ENCODE results near the gene GDPD3. TPM values are rescaled to one million over a fixed set of nuclear protein-coding genes. Genes with fewer than 3 reads are reported as not detected.
"Not testable (repeated sequence)": the region's sequence is repeated elsewhere in the genome, so short reads cannot be mapped to it uniquely, and the experiment has no call there.

GDPD3 gene
- total and polyA plus RNA-seq, 4 experiments from 2014 or later: 0.25 to 37.2 (median 31.5) TPM; not detected in 1

DNA sequence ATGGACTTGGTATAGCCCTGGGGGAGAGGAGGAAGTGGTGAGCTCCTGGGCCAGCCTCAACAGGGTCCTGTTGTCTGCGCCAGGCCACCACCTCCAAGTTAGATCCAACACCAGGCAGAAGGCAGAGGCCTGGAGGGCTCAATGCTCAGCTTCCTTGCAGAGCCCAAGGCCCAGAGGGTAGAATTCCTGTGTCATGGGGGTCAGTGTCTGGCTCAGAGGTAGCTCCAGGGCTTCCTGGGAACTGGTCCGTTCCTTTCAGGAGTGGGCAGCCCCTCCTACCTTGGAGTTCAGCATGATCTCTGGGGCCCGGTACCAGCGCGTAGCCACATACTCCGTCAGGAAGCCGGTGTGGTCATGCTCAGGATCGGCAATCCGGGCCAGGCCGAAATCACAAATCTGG lies 4.4 kb upstream of the GDPD3 start:
- H3K4me1 Mint-ChIP-seq: peaks cover 17 to 52% (median 38%) of the 10 kb centered on the region in 4 donors
- H3K27me3 Mint-ChIP-seq: no peaks in the 10 kb centered on the region
- Histone ChIP-seq H3K27ac (ENCODE audit: low read depth, low read length) (no peak overlapping the region), H3K36me3 (ENCODE audit: insufficient read depth, low read length) (peaks cover 18% of the 10 kb centered on the region), H3K27me3 (ENCODE audit: insufficient read depth, low read length) (no peaks in the 10 kb centered on the region), H3K4me1 (ENCODE audit: insufficient read depth, low read length) (peaks cover 47% of the 10 kb centered on the region), H3K9me3 (ENCODE audit: control insufficient read depth in 1 of 2, low read length in 2 of 2) (no peaks in the 10 kb centered on the region), H3K4me3 (ENCODE audit: low read length in 2 of 2) (no peak overlapping the region)
- intact Hi-C loops (cut with micrococcal nuclease): no loop called here
- CTCF ChIA-PET (ENCODE audit: partially characterized antibody): interaction anchor here (0.6 to 1.1 kb wide), 2 partner anchors 23 to 26 kb away, joined by 3 read pairs; partner anchors contain the start of gene TBX6
- H3K4me3 Mint-ChIP-seq: no peak overlapping the region
- no peaks in the 10 kb centered on the region for H3K9me3 Mint-ChIP-seq
- no peak for DNase-seq
- H3K36me3 Mint-ChIP-seq: peaks cover 8 to 28% of the 10 kb centered on the region in 2 donors
- H3K27ac Mint-ChIP-seq: peak overlapping the region in 1 of 7 donors; percentile 22
- POLR2A ChIA-PET (ENCODE audit: partially characterized antibody): interaction anchor here (0.6 to 9.9 kb wide), 3 partner anchors 25 to 143 kb away, joined by 3 to 120 read pairs (median 6); partner anchors contain the start of gene CORO1A

DNA sequence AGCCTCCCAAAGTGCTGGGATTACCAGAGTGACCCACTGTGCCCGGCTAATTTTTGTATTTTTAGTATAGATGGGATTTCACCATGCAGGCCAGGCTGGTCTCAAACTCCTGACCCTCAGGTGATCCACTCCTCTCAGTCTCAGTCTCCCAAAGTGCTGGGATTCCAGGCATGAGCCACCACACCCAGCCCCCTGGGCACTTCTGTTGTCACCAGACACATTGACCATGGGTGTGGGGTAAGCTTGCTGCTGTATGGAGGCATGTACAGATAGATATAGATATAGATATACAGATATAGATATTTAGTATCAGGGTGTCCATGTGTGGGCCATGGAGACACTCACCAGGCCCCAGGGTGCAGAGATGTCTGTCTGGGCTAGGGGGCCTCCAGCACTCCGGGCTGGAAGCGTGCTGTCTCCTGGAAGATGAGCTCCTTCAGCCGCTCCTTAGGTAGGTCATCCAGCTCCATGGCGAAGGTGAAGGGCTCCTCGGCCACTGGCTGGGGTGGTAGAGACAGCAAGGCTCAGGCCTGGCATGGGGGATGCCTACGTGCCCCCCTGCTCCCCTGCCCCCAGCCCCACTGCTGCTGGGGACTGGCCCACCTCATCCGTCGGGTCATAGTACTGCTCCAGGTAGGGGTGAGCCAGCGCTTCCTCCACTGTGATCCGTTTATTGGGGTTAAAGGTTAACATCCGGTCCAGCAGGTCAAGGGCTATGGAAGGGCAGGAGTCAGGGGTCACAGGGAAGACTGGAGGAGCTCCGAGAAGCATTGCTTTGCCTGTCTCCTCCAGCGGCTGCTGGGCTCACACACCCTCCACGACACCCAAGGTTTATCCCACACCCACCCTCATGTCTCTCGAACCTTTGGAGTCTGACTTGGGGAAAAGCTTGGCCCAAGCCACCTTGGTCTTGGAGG lies 3.2 kb upstream of the GDPD3 start:
- Histone ChIP-seq H3K4me3 (ENCODE audit: low read length in 2 of 2) (no peak overlapping the region), H3K27ac (ENCODE audit: low read depth, low read length) (no peak overlapping the region), H3K27me3 (ENCODE audit: insufficient read depth, low read length) (no peaks in the 10 kb centered on the region), H3K9me3 (ENCODE audit: control insufficient read depth in 1 of 2, low read length in 2 of 2) (no peaks in the 10 kb centered on the region), H3K36me3 (ENCODE audit: insufficient read depth, low read length) (peaks cover 18% of the 10 kb centered on the region), H3K4me1 (ENCODE audit: insufficient read depth, low read length) (peaks cover 37% of the 10 kb centered on the region)
- H3K27ac Mint-ChIP-seq: peak overlapping the region in 1 of 7 donors; percentile 52
- peaks cover 15 to 40% (median 31%) of the 10 kb centered on the region in 4 donors for H3K4me1 Mint-ChIP-seq
- no peak overlapping the region for H3K4me3 Mint-ChIP-seq
- ChIA-PET POLR2A (ENCODE audit: partially characterized antibody) (interaction anchor here (1.0 to 9.9 kb wide), 5 partner anchors 21 to 68 kb away, joined by 3 to 120 read pairs (median 6); partner anchors contain the start of genes CORO1A, TBX6 and YPEL3), CTCF (ENCODE audit: partially characterized antibody) (interaction anchor here (1.2 kb wide), 1 partner anchor 13 kb away, joined by 4 read pairs; no protein-coding TSS in a partner anchor)
- no peaks in the 10 kb centered on the region for H3K27me3 Mint-ChIP-seq
- H3K36me3 Mint-ChIP-seq: peaks cover 8 to 23% of the 10 kb centered on the region in 2 donors
- H3K9me3 Mint-ChIP-seq: no peaks in the 10 kb centered on the region
- DNase-seq: no peak
- intact Hi-C loops (cut with micrococcal nuclease): no loop called here

DNA sequence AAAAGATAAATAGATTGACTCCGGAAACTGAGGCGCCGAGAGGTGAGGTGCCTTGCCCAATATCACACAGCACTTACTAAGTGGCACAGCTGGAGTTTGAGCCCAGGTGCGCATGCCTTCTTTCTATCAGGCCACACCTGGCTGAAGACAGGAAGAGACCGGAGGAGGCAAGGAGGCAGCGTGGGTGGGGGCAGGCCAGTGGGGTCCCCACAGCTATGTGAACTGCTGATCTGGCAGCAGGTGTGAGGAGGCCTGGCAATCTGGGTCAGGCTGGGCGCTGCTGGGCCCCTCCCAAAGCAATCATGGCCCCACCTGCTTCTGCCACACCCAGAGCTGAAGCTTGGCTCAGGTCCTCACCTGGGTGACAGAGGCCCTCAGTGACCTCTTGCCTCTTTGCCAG lies 1.9 kb upstream of the GDPD3 start:
- Histone ChIP-seq H3K4me3 (ENCODE audit: low read length in 2 of 2) (no peak overlapping the region), H3K9me3 (ENCODE audit: control insufficient read depth in 1 of 2, low read length in 2 of 2) (no peaks in the 10 kb centered on the region), H3K36me3 (ENCODE audit: insufficient read depth, low read length) (peaks cover 24% of the 10 kb centered on the region), H3K27ac (ENCODE audit: low read depth, low read length) (peak overlapping the region; percentile 19), H3K4me1 (ENCODE audit: insufficient read depth, low read length) (peaks cover 27% of the 10 kb centered on the region), H3K27me3 (ENCODE audit: insufficient read depth, low read length) (no peaks in the 10 kb centered on the region)
- Mint-ChIP-seq H3K4me3 (peak overlapping the region in 7 of 8 donors; percentile 19 to 60 (median 49)), H3K9me3 (no peaks in the 10 kb centered on the region), H3K27me3 (no peaks in the 10 kb centered on the region), H3K27ac (peak overlapping the region; percentile 57 to 90 (median 78)), H3K4me1 (peaks cover 11 to 31% (median 23%) of the 10 kb centered on the region in 4 donors), H3K36me3 (peaks cover 15 to 27% of the 10 kb centered on the region in 2 donors)
- DNase-seq: peak in 3 of 5 donors; percentile 18 to 51 (median 22)
- POLR2A ChIA-PET (ENCODE audit: partially characterized antibody): interaction anchor here (0.7 to 9.9 kb wide), 9 partner anchors 8 to 540 kb away, joined by 3 to 120 read pairs (median 6); partner anchors contain the start of genes ALDOA, CORO1A, MAPK3 and SEPHS2
- intact Hi-C loops (cut with micrococcal nuclease): no loop called here
- CTCF ChIA-PET (ENCODE audit: partially characterized antibody): interaction anchor here (0.7 to 2.0 kb wide), 7 partner anchors 10 to 303 kb away, joined by 3 to 7 read pairs (median 3); partner anchors contain the start of gene TBX6

DNA sequence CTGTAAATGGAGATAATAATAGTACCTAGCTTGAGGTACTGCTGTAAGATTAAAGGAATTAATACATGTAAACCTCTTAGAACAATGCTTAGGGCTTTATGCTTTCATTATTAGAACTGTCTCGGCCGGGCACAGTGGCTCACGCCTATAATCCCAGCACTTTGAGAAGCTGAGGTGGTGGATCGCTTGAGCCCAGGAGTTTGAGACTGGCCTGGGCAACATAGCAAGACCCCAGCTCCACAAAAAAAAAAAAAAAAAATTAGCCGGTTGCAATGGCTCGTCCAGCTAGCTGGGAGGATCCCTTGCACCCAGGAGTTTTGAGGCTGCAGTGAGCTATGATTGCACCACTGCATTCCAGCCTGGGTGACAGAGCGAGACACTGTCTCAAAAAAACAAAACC lies 1.5 kb upstream of the GDPD3 start:
- H3K27me3 ChIP-seq (ENCODE audit: insufficient read depth, low read length); H3K9me3 Mint-ChIP-seq; H3K4me3 ChIP-seq (ENCODE audit: low read length in 2 of 2); DNase-seq; H3K27me3 Mint-ChIP-seq; H3K9me3 ChIP-seq (ENCODE audit: control insufficient read depth in 1 of 2, low read length in 2 of 2); intact Hi-C loops (cut with micrococcal nuclease): not testable (repeated sequence)
- Histone ChIP-seq H3K36me3 (ENCODE audit: insufficient read depth, low read length) (peaks cover 24% of the 10 kb centered on the region), H3K27ac (ENCODE audit: low read depth, low read length) (peak overlapping the region; percentile 19), H3K4me1 (ENCODE audit: insufficient read depth, low read length) (peaks cover 27% of the 10 kb centered on the region)
- ChIA-PET POLR2A (ENCODE audit: partially characterized antibody) (interaction anchor here (0.7 to 9.9 kb wide), 9 partner anchors 8 to 540 kb away, joined by 3 to 120 read pairs (median 6); partner anchors contain the start of genes ALDOA, CORO1A, MAPK3 and SEPHS2), CTCF (ENCODE audit: partially characterized antibody) (interaction anchor here (1.0 to 2.0 kb wide), 5 partner anchors 10 to 303 kb away, joined by 3 to 7 read pairs (median 3); no protein-coding TSS in a partner anchor)
- H3K4me3 Mint-ChIP-seq: peak overlapping the region in 7 of 8 donors; percentile 19 to 60 (median 49)
- peaks cover 15 to 27% of the 10 kb centered on the region in 2 donors for H3K36me3 Mint-ChIP-seq
- H3K27ac Mint-ChIP-seq: peak overlapping the region; percentile 57 to 90 (median 78)
- peaks cover 11 to 30% (median 22%) of the 10 kb centered on the region in 4 donors for H3K4me1 Mint-ChIP-seq

DNA sequence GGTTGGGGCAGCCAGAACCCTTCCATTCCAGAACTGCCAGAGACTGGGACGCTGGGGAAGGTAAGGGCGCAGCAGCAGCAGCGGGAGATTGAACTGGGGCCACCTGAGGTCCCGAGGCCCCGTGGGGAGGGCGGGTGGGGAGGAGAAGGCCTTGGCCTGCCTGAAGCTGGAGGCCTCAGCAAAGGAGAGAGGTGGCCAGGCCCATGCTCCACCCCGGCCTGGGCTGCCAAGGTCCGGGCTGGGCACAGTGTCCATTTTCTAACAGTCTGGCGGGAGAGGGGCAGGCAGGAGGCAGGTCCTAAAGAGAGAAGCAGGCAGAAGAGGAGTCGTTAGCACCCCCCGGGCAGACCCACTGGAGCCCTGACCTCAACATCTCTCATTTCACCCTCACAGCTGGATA lies 1.1 kb upstream of the GDPD3 start:
- DNase-seq: no peak
- H3K4me3 ChIP-seq (ENCODE audit: low read length in 2 of 2): no peak overlapping the region
- Mint-ChIP-seq H3K9me3 (no peaks in the 10 kb centered on the region), H3K36me3 (peaks cover 13 to 22% of the 10 kb centered on the region in 2 donors), H3K27ac (peak overlapping the region in 5 of 7 donors; percentile 68 to 90 (median 84)), H3K4me1 (peaks cover 11 to 26% (median 20%) of the 10 kb centered on the region in 4 donors), H3K27me3 (no peaks in the 10 kb centered on the region), H3K4me3 (peak overlapping the region in 2 of 8 donors; percentile 38 to 71)
- ChIA-PET POLR2A (ENCODE audit: partially characterized antibody) (interaction anchor here (0.9 to 9.9 kb wide), 5 partner anchors 9 to 331 kb away, joined by 3 to 120 read pairs (median 6); partner anchors contain the start of genes CORO1A, MAPK3, SEPHS2 and YPEL3), CTCF (ENCODE audit: partially characterized antibody) (interaction anchor here (1.0 to 2.0 kb wide), 4 partner anchors 9 to 295 kb away, joined by 3 to 7 read pairs (median 4); no protein-coding TSS in a partner anchor)
- intact Hi-C loops (cut with micrococcal nuclease): no loop called here
- H3K36me3 ChIP-seq (ENCODE audit: insufficient read depth, low read length): peaks cover 24% of the 10 kb centered on the region
- H3K9me3 ChIP-seq (ENCODE audit: control insufficient read depth in 1 of 2, low read length in 2 of 2): no peaks in the 10 kb centered on the region
- H3K4me1 ChIP-seq (ENCODE audit: insufficient read depth, low read length): peaks cover 27% of the 10 kb centered on the region
- no peaks in the 10 kb centered on the region for H3K27me3 ChIP-seq (ENCODE audit: insufficient read depth, low read length)
- no peak overlapping the region for H3K27ac ChIP-seq (ENCODE audit: low read depth, low read length)

DNA sequence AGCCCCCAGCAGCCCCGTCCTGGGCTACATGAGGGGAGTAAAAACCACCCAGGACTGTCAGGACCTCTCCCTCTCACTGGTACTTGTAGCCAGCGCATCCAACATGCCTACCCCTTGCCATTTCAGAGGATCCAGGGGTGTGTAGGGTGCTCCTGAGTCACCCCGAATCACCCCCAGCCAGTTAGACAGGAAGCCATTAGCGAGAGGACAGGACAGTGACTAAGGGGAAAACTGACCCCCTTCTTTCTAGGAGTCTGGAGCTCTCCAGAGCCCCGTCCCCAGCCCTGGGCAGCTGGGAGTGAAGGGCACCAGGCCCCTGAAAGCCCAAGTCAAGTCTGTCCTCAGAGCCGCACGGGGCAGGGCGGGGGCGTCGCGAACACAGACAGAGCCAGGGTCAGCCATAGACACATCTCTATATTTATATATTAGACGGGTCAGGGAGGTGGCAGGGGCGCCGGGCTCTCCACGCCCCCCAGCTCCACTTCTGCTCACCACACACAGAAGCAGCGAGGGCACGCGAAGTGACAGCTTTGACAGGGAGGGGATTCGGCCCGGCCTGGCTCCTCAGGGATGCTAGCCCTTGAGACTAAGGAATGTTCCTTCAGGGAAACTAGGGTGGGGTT lies 485 bp upstream of the GDPD3 start:
- CTCF ChIA-PET (ENCODE audit: partially characterized antibody): interaction anchor here (0.6 to 2.0 kb wide), 5 partner anchors 10 to 523 kb away, joined by 3 to 7 read pairs (median 5); no protein-coding TSS in a partner anchor
- Mint-ChIP-seq H3K4me1 (peaks cover 11 to 25% (median 17%) of the 10 kb centered on the region in 4 donors), H3K9me3 (no peaks in the 10 kb centered on the region), H3K36me3 (peaks cover 9 to 18% of the 10 kb centered on the region in 2 donors), H3K4me3 (peak overlapping the region in 2 of 8 donors; percentile 38 to 71), H3K27me3 (no peaks in the 10 kb centered on the region), H3K27ac (peak overlapping the region in 4 of 7 donors; percentile 18 to 90 (median 64))
- H3K4me1 ChIP-seq (ENCODE audit: insufficient read depth, low read length): peaks cover 27% of the 10 kb centered on the region
- no peak overlapping the region for H3K27ac ChIP-seq (ENCODE audit: low read depth, low read length)
- no peaks in the 10 kb centered on the region for H3K9me3 ChIP-seq (ENCODE audit: control insufficient read depth in 1 of 2, low read length in 2 of 2)
- DNase-seq: no peak
- intact Hi-C loops (cut with micrococcal nuclease): no loop called here
- H3K27me3 ChIP-seq (ENCODE audit: insufficient read depth, low read length): no peaks in the 10 kb centered on the region
- no peak overlapping the region for H3K4me3 ChIP-seq (ENCODE audit: low read length in 2 of 2)
- POLR2A ChIA-PET (ENCODE audit: partially characterized antibody): interaction anchor here (1.9 to 9.9 kb wide), 4 partner anchors 9 to 71 kb away, joined by 6 to 120 read pairs (median 23); partner anchors contain the start of genes CORO1A, MAPK3, TBX6 and YPEL3
- peaks cover 24% of the 10 kb centered on the region for H3K36me3 ChIP-seq (ENCODE audit: insufficient read depth, low read length)
